HepG2 (cell line): ENCODE data around the gene ITGB1. TPM values are rescaled to one million over a fixed set of nuclear protein-coding genes. Genes with fewer than 3 reads are reported as not detected.
A peak's percentile ranks its signal among the peaks of the same experiment; 100 is the strongest.

Experiments
- BRCA1 ChIP-seq: sonication (generic); formaldehyde crosslinking; IDR thresholded peaks from 2 replicates; pipeline ENCODE4 v1.4.0; 2020; ENCODE audit warnings: missing genetic modification reagents
- CHD4 ChIP-seq: fragments of 200-600 bp; sonication (generic); IDR thresholded peaks from 2 replicates; pipeline ENCODE4 v1.7.0; 2017; ENCODE audit warnings: mild to moderate bottlenecking, low read length, borderline replicate concordance
- HOXD1 ChIP-seq: sonication (generic); formaldehyde crosslinking; IDR thresholded peaks from 2 replicates; pipeline ENCODE4 v1.5.0; 2020; ENCODE audit warnings: missing genetic modification reagents
- MEIS2 ChIP-seq: sonication (generic); formaldehyde crosslinking; IDR thresholded peaks from 2 replicates; pipeline ENCODE4 v1.9.0; 2021; ENCODE audit warnings: mild to moderate bottlenecking, missing genetic modification reagents
- RFX1 ChIP-seq: fragments of 450-650 bp; IDR thresholded peaks from 2 replicates; pipeline ENCODE4 v1.6.1; 2017
- SMARCC2 ChIP-seq: fragments of 450-650 bp; IDR thresholded peaks from 2 replicates; pipeline ENCODE4 v1.6.1; 2017; ENCODE audit warnings: antibody characterized with exemption, mild to moderate bottlenecking
- TARDBP ChIP-seq: sonication (generic); formaldehyde crosslinking; IDR thresholded peaks from 2 replicates; pipeline ENCODE4 v1.8.0; 2022; ENCODE audit warnings: mild to moderate bottlenecking, missing genetic modification reagents
- TCF7L2 ChIP-seq: IDR thresholded peaks from 2 replicates; pipeline ENCODE4 v1.6.1; 2011; ENCODE audit warnings: mild to moderate bottlenecking, low read depth, low read length, moderate library complexity
- ZC3H4 ChIP-seq: sonication (generic); formaldehyde crosslinking; IDR thresholded peaks from 2 replicates; pipeline ENCODE4 v1.4.0; 2020; ENCODE audit warnings: missing genetic modification reagents, borderline replicate concordance
- ZEB1 ChIP-seq: IDR thresholded peaks from 2 replicates; pipeline ENCODE4 v1.6.1; 2012; ENCODE audit warnings: mild to moderate bottlenecking, low read depth, inconsistent platforms; ENCODE audit not compliant: insufficient replicate concordance
- ZFY ChIP-seq: sonication (generic); formaldehyde crosslinking; IDR thresholded peaks from 2 replicates; pipeline ENCODE4 v1.4.0; 2020; ENCODE audit warnings: missing genetic modification reagents
- ZNF614 ChIP-seq: IDR thresholded peaks from 2 replicates; pipeline ENCODE4 v1.6.1; 2018; ENCODE audit warnings: missing biosample characterization, missing genetic modification reagents, inconsistent platforms, borderline replicate concordance
- ZNF879 ChIP-seq: sonication (generic); formaldehyde crosslinking; IDR thresholded peaks from 2 replicates; pipeline ENCODE4 v1.8.1; 2023; ENCODE audit warnings: missing genetic modification reagents
- polyA plus RNA-seq, 8 experiments: library from polyadenylated mRNA; depleted of rRNA in 3 of 8; stranded (reverse) in 7 of 8; unstranded in 1 of 8; fragments of >200 nt; fragmentation: Illumina TruSeq in 4 of 8; extraction: Trizol in 4 of 8; gene quantifications; 2 replicates each; pipeline versions ENCODE4 v1.2.1 to v1.2.3, GENCODE V29; 2011 to 2016; ENCODE audit warnings: low read depth in 4 of 8, missing spikeins in 1 of 8, mixed read lengths in 1 of 8; ENCODE audit not compliant: insufficient read depth in 1 of 8
- total RNA-seq, 5 experiments: library from RNA; depleted of rRNA; stranded (reverse); fragments of >200 nt; fragmentation: Illumina TruSeq; extraction: Trizol; gene quantifications; 2 replicates each; pipeline ENCODE4 v1.2.3, GENCODE V29; 2016; ENCODE audit warnings: low read depth in 1 of 5
- TF ChIP-seq, protein P1 (sequence below): sonication (generic); formaldehyde crosslinking; IDR thresholded peaks from 2 replicates; pipeline ENCODE4 v1.4.0; 2020; ENCODE audit warnings: missing genetic modification reagents
- TF ChIP-seq, protein P2 (sequence below), 2 experiments: sonication (generic) in 1 of 2; formaldehyde crosslinking in 1 of 2; IDR thresholded peaks; 2 replicates each; pipeline versions ENCODE4 v1.5.1 to v1.6.1; 2011 to 2020; ENCODE audit warnings: borderline replicate concordance in 1 of 2, low read depth in 1 of 2, low read length in 1 of 2, mild to moderate bottlenecking in 1 of 2, missing genetic modification reagents in 1 of 2, moderate library complexity in 1 of 2
- TF ChIP-seq, protein P3 (sequence below), 2 experiments: sonication (generic) in 1 of 2; formaldehyde crosslinking in 1 of 2; IDR thresholded peaks; 2 replicates each; pipeline versions ENCODE4 v1.4.0 to v1.6.1; 2018 to 2020; ENCODE audit warnings: missing genetic modification reagents in 2 of 2, borderline replicate concordance in 1 of 2, low read depth in 1 of 2, mild to moderate bottlenecking in 1 of 2, missing biosample characterization in 1 of 2
- TF ChIP-seq, protein P4 (sequence below): sonication (generic); formaldehyde crosslinking; IDR thresholded peaks from 2 replicates; pipeline ENCODE4 v1.8.1; 2023; ENCODE audit warnings: mild to moderate bottlenecking, missing genetic modification reagents, borderline replicate concordance
- TF ChIP-seq, protein P5 (sequence below): sonication (generic); formaldehyde crosslinking; IDR thresholded peaks from 2 replicates; pipeline ENCODE4 v1.4.0; 2020; ENCODE audit warnings: mild to moderate bottlenecking, missing genetic modification reagents
- TF ChIP-seq, protein P6 (sequence below): sonication (generic); formaldehyde crosslinking; conservative IDR thresholded peaks from 2 replicates; pipeline ENCODE4 v1.4.0; 2020; ENCODE audit warnings: missing genetic modification reagents
- TF ChIP-seq, protein P7 (sequence below): sonication (generic); formaldehyde crosslinking; IDR thresholded peaks from 2 replicates; pipeline ENCODE4 v1.5.0; 2020; ENCODE audit warnings: missing genetic modification reagents

Gene ITGB1
- total and polyA plus RNA-seq, 2 of the 13 experiments (the other 11 are each of a cell fraction or from before 2014, with no cell fraction given), result 190 to 204 TPM

DNA sequence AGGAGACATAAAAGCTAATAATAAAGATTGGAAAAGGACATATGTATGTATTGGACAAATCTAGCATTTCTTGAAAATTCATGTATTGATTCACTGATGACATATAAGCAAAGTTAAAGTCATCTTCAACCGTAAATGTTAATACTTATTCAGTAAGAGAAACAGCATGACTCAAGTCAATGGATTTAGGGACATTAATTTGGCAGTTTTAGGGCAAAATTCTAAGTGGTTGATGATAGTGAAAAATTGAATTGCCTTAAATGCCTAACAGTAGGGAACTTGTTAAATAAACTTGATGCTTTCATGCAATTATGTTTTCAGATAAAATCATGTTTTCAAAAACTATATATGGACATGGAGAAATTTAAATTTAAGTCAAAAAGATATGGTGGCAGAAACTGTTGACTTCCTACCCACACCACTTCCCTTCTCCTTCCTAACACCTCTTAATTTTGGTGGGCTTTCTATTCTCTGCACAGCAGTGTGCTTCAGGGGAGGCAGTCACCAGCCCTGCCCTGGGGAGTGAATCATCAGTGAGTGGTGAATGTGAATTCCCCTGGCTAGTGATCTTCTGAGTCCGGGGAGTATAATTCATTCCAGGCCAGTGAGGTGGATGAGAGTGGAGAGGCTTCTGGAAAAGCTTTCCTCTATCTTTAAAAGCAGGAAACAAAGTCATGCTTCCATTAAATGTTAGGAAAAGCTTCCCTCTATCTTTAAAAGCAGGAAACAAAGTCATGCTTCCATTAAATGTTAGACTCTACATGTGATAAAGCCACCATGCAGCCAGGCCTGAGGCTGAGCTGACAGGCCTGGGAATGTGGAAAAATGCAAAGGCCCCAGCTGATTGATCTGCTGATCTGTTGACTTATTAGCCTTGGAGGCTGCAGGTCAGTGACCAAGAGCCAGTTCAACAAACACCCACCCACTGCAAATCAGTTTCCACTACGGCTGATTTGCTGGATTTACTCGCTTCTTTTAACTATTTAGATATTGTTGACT lies 25.2 kb upstream of the ITGB1 start (continued):
- TF ChIP-seq ZC3H4, result no peak
- TF ChIP-seq, protein P1, sequence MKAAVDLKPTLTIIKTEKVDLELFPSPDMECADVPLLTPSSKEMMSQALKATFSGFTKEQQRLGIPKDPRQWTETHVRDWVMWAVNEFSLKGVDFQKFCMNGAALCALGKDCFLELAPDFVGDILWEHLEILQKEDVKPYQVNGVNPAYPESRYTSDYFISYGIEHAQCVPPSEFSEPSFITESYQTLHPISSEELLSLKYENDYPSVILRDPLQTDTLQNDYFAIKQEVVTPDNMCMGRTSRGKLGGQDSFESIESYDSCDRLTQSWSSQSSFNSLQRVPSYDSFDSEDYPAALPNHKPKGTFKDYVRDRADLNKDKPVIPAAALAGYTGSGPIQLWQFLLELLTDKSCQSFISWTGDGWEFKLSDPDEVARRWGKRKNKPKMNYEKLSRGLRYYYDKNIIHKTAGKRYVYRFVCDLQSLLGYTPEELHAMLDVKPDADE (CRISPR knock-in tag), result no peak
- peak; percentile 49; the same call in 1 of the 2 replicates for TF ChIP-seq HOXD1 (CRISPR knock-in tag)
- TF ChIP-seq, protein P2, sequence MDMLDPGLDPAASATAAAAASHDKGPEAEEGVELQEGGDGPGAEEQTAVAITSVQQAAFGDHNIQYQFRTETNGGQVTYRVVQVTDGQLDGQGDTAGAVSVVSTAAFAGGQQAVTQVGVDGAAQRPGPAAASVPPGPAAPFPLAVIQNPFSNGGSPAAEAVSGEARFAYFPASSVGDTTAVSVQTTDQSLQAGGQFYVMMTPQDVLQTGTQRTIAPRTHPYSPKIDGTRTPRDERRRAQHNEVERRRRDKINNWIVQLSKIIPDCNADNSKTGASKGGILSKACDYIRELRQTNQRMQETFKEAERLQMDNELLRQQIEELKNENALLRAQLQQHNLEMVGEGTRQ (IDR thresholded peaks at IDR 0.05; ENCODE audit: low read depth, low read length), result no peak
- TF ChIP-seq, protein P2 (CRISPR knock-in tag; IDR thresholded peaks at IDR 0.05; ENCODE audit: borderline replicate concordance), result no peak
- no peak for TF ChIP-seq CHD4
- TF ChIP-seq, protein P3, sequence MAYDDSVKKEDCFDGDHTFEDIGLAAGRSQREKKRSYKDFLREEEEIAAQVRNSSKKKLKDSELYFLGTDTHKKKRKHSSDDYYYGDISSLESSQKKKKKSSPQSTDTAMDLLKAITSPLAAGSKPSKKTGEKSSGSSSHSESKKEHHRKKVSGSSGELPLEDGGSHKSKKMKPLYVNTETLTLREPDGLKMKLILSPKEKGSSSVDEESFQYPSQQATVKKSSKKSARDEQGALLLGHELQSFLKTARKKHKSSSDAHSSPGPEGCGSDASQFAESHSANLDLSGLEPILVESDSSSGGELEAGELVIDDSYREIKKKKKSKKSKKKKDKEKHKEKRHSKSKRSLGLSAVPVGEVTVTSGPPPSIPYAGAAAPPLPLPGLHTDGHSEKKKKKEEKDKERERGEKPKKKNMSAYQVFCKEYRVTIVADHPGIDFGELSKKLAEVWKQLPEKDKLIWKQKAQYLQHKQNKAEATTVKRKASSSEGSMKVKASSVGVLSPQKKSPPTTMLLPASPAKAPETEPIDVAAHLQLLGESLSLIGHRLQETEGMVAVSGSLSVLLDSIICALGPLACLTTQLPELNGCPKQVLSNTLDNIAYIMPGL (CRISPR knock-in tag; IDR thresholded peaks at IDR 0.05; ENCODE audit: borderline replicate concordance in 1 of 2, low read depth in 1 of 2), result no peak
- TF ChIP-seq SMARCC2, result no peak
- no peak for TF ChIP-seq ZNF879 (CRISPR knock-in tag)
- TF ChIP-seq, protein P4, sequence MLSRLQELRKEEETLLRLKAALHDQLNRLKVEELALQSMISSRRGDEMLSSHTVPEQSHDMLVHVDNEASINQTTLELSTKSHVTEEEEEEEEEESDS, result no peak
- no peak for TF ChIP-seq BRCA1 (CRISPR knock-in tag)
- TF ChIP-seq, protein P5, sequence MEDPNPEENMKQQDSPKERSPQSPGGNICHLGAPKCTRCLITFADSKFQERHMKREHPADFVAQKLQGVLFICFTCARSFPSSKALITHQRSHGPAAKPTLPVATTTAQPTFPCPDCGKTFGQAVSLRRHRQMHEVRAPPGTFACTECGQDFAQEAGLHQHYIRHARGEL (CRISPR knock-in tag), result no peak
- TF ChIP-seq TARDBP, result no peak; the same call in 1 of the 2 replicates
- TF ChIP-seq, protein P6, sequence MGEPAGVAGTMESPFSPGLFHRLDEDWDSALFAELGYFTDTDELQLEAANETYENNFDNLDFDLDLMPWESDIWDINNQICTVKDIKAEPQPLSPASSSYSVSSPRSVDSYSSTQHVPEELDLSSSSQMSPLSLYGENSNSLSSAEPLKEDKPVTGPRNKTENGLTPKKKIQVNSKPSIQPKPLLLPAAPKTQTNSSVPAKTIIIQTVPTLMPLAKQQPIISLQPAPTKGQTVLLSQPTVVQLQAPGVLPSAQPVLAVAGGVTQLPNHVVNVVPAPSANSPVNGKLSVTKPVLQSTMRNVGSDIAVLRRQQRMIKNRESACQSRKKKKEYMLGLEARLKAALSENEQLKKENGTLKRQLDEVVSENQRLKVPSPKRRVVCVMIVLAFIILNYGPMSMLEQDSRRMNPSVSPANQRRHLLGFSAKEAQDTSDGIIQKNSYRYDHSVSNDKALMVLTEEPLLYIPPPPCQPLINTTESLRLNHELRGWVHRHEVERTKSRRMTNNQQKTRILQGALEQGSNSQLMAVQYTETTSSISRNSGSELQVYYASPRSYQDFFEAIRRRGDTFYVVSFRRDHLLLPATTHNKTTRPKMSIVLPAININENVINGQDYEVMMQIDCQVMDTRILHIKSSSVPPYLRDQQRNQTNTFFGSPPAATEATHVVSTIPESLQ (CRISPR knock-in tag), result no peak
- no peak for TF ChIP-seq TCF7L2
- TF ChIP-seq ZNF614, result no peak; the same call in 1 of the 2 replicates
- peak; percentile 86 for TF ChIP-seq MEIS2
- TF ChIP-seq RFX1, result no peak
- peak; percentile 82 for TF ChIP-seq ZFY (CRISPR knock-in tag)
- TF ChIP-seq, protein P7, sequence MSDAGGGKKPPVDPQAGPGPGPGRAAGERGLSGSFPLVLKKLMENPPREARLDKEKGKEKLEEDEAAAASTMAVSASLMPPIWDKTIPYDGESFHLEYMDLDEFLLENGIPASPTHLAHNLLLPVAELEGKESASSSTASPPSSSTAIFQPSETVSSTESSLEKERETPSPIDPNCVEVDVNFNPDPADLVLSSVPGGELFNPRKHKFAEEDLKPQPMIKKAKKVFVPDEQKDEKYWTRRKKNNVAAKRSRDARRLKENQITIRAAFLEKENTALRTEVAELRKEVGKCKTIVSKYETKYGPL (CRISPR knock-in tag), result no peak
- no peak for TF ChIP-seq ZEB1
